ENCODE results near the gene TWF2. TPM values are rescaled to one million over a fixed set of nuclear protein-coding genes. Genes with fewer than 3 reads are reported as not detected.

The TWF2 gene
- total RNA-seq, 1 experiment from 2014 or later: 44.8 TPM

DNA sequence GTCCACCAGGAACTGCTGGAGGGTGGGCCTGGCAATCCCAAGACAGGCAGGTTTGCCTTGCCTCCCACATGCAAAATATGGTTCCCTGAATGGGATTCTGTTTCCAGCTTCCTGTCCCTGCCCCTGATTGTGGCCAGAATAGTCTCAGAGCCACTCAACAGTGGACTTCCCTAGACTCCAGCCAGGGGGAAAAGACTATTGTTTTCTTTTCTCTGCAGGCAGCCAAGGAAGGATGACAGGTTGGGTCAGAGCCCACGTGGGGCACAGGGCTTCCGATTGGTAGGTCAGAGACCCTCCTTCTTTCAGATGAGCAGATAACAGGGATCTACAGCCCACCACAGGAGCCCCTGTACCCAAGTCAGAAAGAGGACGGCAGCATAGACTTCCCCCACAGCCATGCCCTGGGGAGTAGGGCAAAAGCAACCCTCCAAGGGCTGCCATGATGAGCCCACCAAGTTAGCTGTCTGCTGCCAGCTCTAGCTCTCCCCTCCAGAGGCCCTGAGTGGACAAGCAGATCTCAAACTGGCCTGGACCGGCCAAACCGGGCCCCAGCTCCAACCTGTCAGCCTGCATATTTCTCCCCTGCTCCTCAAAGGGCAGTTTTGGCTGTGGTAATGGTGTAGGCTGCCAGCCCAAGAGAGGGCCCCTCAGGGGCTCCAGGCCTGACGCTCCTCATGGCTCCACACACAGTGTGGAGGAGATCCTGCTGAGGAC lies 19.9 kb downstream of the TWF2 start:
- Histone ChIP-seq H4K20me1 (ENCODE audit: control insufficient read depth, insufficient read depth, insufficient read length) (peaks cover 3% of the 10 kb centered on the region), H3K4me1 (ENCODE audit: insufficient read depth, low read length) (no peaks in the 10 kb centered on the region; the same call in 1 of the 2 replicates), H3K18ac (ENCODE audit: insufficient read length, low read depth, low read length) (no peak overlapping the region), H2BK12ac (ENCODE audit: insufficient read length, low read depth, low read length) (no peak overlapping the region), H2AK5ac (ENCODE audit: insufficient read length, low read length) (no peak overlapping the region), H3K27ac (ENCODE audit: insufficient read length, low read depth, low read length) (no peak overlapping the region), H3K23ac (ENCODE audit: insufficient read length, low read depth, low read length) (no peak overlapping the region), H3K14ac (ENCODE audit: insufficient read depth, low read length) (no peak overlapping the region; the same call in 1 of the 2 replicates), H3T11ph (ENCODE audit: low read length) (no peak overlapping the region), H3K9me3 (ENCODE audit: control insufficient read depth, low read depth, low read length) (no peaks in the 10 kb centered on the region), H3K79me2 (ENCODE audit: insufficient read depth, low read length) (no peaks in the 10 kb centered on the region), H4K91ac (ENCODE audit: insufficient read length, low read depth, low read length) (no peak overlapping the region), H4K8ac (replicated peaks; ENCODE audit: insufficient read length, low read depth, low read length) (no peak overlapping the region), H3K4ac (ENCODE audit: low read depth, low read length) (no peak overlapping the region), H3K23me2 (ENCODE audit: insufficient read length, low read depth, low read length, poor library complexity, severe bottlenecking) (no peaks in the 10 kb centered on the region), H2BK5ac (ENCODE audit: insufficient read length, low read length) (no peak overlapping the region), H3K56ac (ENCODE audit: insufficient read length, low read depth, low read length) (no peak overlapping the region), H3K4me2 (ENCODE audit: insufficient read depth, insufficient read length, low read length) (no peak overlapping the region), H3K27me3 (ENCODE audit: insufficient read depth, low read length) (no peaks in the 10 kb centered on the region), H3K9ac (ENCODE audit: extremely low read depth, insufficient read length, low read length) (no peak overlapping the region), H4K5ac (ENCODE audit: insufficient read length, low read depth, low read length) (no peak overlapping the region), H2BK20ac (ENCODE audit: low read depth, low read length, poor library complexity, severe bottlenecking) (no peak overlapping the region), H2AFZ (ENCODE audit: low read length) (no peak overlapping the region), H2BK120ac (ENCODE audit: low read depth, low read length, poor library complexity, severe bottlenecking) (no peak overlapping the region), H3K79me1 (ENCODE audit: insufficient read depth, low read depth, low read length, poor library complexity, severe bottlenecking) (no peaks in the 10 kb centered on the region), H2BK15ac (ENCODE audit: low read depth, low read length) (no peak overlapping the region)
- TF ChIP-seq, protein P1, sequence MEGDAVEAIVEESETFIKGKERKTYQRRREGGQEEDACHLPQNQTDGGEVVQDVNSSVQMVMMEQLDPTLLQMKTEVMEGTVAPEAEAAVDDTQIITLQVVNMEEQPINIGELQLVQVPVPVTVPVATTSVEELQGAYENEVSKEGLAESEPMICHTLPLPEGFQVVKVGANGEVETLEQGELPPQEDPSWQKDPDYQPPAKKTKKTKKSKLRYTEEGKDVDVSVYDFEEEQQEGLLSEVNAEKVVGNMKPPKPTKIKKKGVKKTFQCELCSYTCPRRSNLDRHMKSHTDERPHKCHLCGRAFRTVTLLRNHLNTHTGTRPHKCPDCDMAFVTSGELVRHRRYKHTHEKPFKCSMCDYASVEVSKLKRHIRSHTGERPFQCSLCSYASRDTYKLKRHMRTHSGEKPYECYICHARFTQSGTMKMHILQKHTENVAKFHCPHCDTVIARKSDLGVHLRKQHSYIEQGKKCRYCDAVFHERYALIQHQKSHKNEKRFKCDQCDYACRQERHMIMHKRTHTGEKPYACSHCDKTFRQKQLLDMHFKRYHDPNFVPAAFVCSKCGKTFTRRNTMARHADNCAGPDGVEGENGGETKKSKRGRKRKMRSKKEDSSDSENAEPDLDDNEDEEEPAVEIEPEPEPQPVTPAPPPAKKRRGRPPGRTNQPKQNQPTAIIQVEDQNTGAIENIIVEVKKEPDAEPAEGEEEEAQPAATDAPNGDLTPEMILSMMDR (conservative IDR thresholded peaks at IDR 0.05): no peak
- Mint-ChIP-seq H3K27ac (peak overlapping the region in 1 of 3 experiments; percentile 46; a peak in 1 of 7 replicates), H3K27me3 (ENCODE audit: low read depth) (no peaks in the 10 kb centered on the region; the same call in 1 of the 2 replicates), H3K4me3 (no peak overlapping the region), H3K36me3 (ENCODE audit: insufficient read depth in 1 of 3, low read depth in 3 of 3) (peaks cover 8 to 22% (median 17%) of the 10 kb centered on the region in 3 experiments; a peak in 6 of 7 replicates), H3K9me3 (no peaks in the 10 kb centered on the region; a peak in 2 of 5 replicates), H3K4me1 (peaks cover 4 to 9% of the 10 kb centered on the region in 2 experiments)
- peak; percentile 29 for DNase-seq
- WGBS (ENCODE audit: extremely low coverage, insufficient read length, low lambda C conversion rate): no CpG with 5 or more reads among the region's 6 CpGs
